KMS-11 (cell line): ENCODE data around the gene MAP3K20.

Experiments used
- H2AFZ ChIP-seq: fragments of 200-600 bp; sonication (generic); 2 replicates; pipeline ENCODE4 v1.6.1; 2016; ENCODE audit warnings: antibody characterized with exemption, mixed run types, low read depth
- H3K27ac ChIP-seq: fragments of 200-600 bp; sonication (generic); 2 replicates; pipeline ENCODE4 v1.6.1; 2016; ENCODE audit warnings: mild to moderate bottlenecking, mixed run types
- H3K27me3 ChIP-seq: fragments of 200-600 bp; sonication (generic); 2 replicates; pipeline ENCODE4 v1.6.1; 2017; ENCODE audit warnings: mild to moderate bottlenecking, low read depth, mixed run types, moderate library complexity; ENCODE audit not compliant: insufficient read depth
- H3K36me3 ChIP-seq: fragments of 200-600 bp; sonication (generic); 2 replicates; pipeline ENCODE4 v1.6.1; 2017; ENCODE audit warnings: mild to moderate bottlenecking, mixed run types; ENCODE audit not compliant: insufficient read depth
- H3K4me1 ChIP-seq: fragments of 200-600 bp; sonication (generic); 2 replicates; pipeline ENCODE4 v1.6.1; 2016; ENCODE audit warnings: mild to moderate bottlenecking, low read depth, mixed run types; ENCODE audit not compliant: poor library complexity, severe bottlenecking
- H3K4me2 ChIP-seq: fragments of 200-600 bp; sonication (generic); 2 replicates; pipeline ENCODE4 v1.7.0; 2016; ENCODE audit warnings: mild to moderate bottlenecking, mixed run types
- H3K4me3 ChIP-seq: fragments of 200-600 bp; sonication (generic); IDR thresholded peaks from 2 replicates; pipeline ENCODE4 v1.6.1; 2017; ENCODE audit warnings: low read depth, low read length, mixed read lengths; ENCODE audit not compliant: insufficient read depth
- H3K79me2 ChIP-seq: fragments of 200-600 bp; sonication (generic); 2 replicates; pipeline ENCODE4 v1.6.1; 2016; ENCODE audit warnings: low read depth, mixed run types; ENCODE audit not compliant: insufficient read depth
- H3K9ac ChIP-seq: fragments of 200-600 bp; sonication (generic); 2 replicates; pipeline ENCODE4 v1.6.1; 2016; ENCODE audit warnings: mild to moderate bottlenecking, mixed run types
- H4K20me1 ChIP-seq: fragments of 200-600 bp; sonication (generic); 2 replicates; pipeline ENCODE4 v1.6.1; 2016; ENCODE audit warnings: mild to moderate bottlenecking, mixed run types; ENCODE audit not compliant: insufficient read depth
- TF ChIP-seq, protein P1 (sequence below): fragments of 200-600 bp; sonication (generic); conservative IDR thresholded peaks from 2 replicates; pipeline ENCODE4 v1.6.1; 2017; ENCODE audit warnings: low read depth, mild to moderate bottlenecking, antibody characterized with exemption, low read length, moderate library complexity, mixed read lengths

MAP3K20 gene

DNA sequence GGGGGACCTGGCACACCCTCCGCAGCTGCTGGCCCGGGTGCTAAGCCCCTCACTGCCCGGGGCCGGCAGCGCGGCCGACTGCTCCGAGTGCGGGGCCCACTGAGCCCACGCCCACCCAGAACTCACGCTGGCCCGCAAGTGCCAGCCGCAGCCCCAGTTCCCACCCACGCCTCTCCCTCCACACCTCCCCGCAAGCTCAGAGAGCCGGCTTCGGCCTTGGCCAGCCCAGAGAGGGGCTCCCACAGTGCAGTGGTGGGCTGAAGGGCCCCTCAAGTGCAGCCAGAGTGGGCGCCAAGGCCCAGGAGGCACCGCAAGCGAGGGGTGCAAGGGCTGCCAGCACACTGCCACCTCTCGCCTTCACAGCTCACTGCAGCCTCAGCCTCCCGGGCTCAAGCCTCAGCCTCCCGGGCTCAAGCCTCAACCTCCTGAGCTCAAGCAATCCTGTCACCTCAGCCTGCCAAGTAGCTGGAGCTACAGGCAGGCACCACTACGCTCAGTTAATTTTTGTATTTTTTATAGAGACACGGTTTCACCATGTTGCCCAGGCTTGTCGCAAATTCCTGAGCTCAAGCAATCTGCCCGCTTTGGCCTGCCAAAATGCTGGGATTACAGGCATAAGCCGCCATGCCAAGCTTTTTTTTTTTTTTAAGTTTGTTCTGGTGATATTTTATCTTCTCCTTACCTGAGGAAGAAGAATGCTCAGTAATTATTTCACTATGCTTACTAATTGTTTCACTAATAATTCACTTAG is 207.3 kb downstream of the MAP3K20 start:
- Histone ChIP-seq H3K4me2 (no peak overlapping the region), H3K9ac (no peak overlapping the region), H3K27ac (no peak overlapping the region), H3K4me1 (no peaks in the 10 kb centered on the region), H3K79me2 (no peaks in the 10 kb centered on the region), H2AFZ (no peak overlapping the region), H4K20me1 (no peaks in the 10 kb centered on the region), H3K4me3 (no peak overlapping the region), H3K27me3 (no peaks in the 10 kb centered on the region), H3K36me3 (no peaks in the 10 kb centered on the region)
- TF ChIP-seq, protein P1, sequence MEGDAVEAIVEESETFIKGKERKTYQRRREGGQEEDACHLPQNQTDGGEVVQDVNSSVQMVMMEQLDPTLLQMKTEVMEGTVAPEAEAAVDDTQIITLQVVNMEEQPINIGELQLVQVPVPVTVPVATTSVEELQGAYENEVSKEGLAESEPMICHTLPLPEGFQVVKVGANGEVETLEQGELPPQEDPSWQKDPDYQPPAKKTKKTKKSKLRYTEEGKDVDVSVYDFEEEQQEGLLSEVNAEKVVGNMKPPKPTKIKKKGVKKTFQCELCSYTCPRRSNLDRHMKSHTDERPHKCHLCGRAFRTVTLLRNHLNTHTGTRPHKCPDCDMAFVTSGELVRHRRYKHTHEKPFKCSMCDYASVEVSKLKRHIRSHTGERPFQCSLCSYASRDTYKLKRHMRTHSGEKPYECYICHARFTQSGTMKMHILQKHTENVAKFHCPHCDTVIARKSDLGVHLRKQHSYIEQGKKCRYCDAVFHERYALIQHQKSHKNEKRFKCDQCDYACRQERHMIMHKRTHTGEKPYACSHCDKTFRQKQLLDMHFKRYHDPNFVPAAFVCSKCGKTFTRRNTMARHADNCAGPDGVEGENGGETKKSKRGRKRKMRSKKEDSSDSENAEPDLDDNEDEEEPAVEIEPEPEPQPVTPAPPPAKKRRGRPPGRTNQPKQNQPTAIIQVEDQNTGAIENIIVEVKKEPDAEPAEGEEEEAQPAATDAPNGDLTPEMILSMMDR: no peak

DNA sequence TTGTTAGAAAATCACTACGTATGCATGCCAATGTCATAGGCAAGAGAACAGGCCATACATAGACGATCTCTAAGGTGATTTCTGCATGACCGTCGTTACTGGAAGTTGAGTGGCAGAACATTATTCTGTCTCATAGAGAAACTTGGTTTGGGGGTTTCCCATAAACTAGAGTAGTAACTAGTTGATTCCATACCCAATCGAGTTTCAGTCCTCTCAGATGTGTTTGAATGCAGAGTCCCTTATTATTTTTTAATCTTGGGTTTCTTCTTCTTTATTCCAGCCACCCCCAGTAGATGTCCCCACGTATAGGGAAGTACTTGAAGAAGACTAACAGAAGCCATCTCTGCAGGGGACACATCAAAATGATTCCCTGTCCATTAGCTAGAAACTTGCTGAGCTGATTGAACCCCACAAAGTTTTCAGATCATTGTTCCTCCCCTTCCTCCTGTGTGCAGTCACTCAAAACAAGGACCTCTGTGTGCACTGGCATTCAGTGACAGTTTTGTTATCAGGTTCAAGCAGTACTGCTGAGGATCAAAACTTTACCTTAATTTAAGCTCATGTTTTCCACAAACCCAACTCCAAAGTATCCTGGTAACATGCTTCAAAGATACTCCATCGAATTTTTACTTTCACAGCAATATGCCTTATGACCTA is 210.6 kb downstream of the MAP3K20 start:
- no peaks in the 10 kb centered on the region for H4K20me1 ChIP-seq
- H2AFZ ChIP-seq: no peak overlapping the region
- TF ChIP-seq, protein P1: no peak
- H3K4me2 ChIP-seq: no peak overlapping the region
- no peak overlapping the region for H3K27ac ChIP-seq
- no peaks in the 10 kb centered on the region for H3K36me3 ChIP-seq
- no peak overlapping the region for H3K9ac ChIP-seq
- no peak overlapping the region for H3K4me3 ChIP-seq
- H3K79me2 ChIP-seq: no peaks in the 10 kb centered on the region
- no peaks in the 10 kb centered on the region for H3K4me1 ChIP-seq
- no peaks in the 10 kb centered on the region for H3K27me3 ChIP-seq

GRCh38 chr2:173287594-173287993 is 211.9 kb downstream of the MAP3K20 start:
- Histone ChIP-seq H3K4me3 (no peak overlapping the region), H4K20me1 (no peaks in the 10 kb centered on the region), H3K79me2 (no peaks in the 10 kb centered on the region), H2AFZ (no peak overlapping the region), H3K4me2 (no peak overlapping the region), H3K9ac (no peak overlapping the region), H3K4me1 (no peaks in the 10 kb centered on the region), H3K36me3 (no peaks in the 10 kb centered on the region), H3K27ac (no peak overlapping the region), H3K27me3 (no peaks in the 10 kb centered on the region)
- TF ChIP-seq, protein P1: no peak

DNA sequence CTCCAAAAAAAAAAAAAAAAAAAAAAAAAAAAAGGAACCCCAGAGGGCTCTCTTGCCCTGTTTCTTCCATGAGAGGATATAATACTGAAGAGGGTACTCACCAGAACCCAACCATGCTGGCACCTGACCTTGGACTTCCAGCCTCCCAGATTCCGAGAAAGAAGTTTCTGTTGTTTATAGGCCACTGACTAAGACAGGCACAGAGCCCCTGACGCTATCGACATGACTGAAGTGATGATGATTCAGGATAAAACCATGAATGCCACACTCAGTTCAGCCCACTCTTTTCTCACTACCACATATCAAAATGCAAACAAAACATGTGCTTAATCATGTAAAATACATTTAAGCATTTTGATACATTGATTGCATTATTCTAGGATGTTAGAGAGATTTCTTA is 212.9 kb downstream of the MAP3K20 start:
- H3K79me2 ChIP-seq: no peaks in the 10 kb centered on the region

More for the DNA sequence above, 212.9 kb downstream of the MAP3K20 start:
- Histone ChIP-seq H3K9ac (no peak overlapping the region), H2AFZ (no peak overlapping the region), H3K27ac (no peak overlapping the region), H3K36me3 (no peaks in the 10 kb centered on the region), H3K27me3 (no peaks in the 10 kb centered on the region), H4K20me1 (no peaks in the 10 kb centered on the region), H3K4me3 (no peak overlapping the region), H3K4me2 (no peak overlapping the region), H3K4me1 (no peaks in the 10 kb centered on the region)
- TF ChIP-seq, protein P1: no peak
